GM18909 (cell line): ENCODE results near the gene TMTC2.
"Not testable (repeated sequence)": the region's sequence is repeated elsewhere in the genome, so short reads cannot be mapped to it uniquely, and the experiment has no call there.

Experiments used
- ATAC-seq: cut with Tn5 transposase; IDR thresholded peaks from one replicate; pipeline ENCODE4 v1.9.1; 2021; ENCODE audit warnings: mild to moderate bottlenecking; ENCODE audit not compliant: unreplicated experiment, poor library complexity

The TMTC2 gene

GRCh38 chr12:83102499-83102898 lies 415.8 kb downstream of the TMTC2 start:
- no peak for ATAC-seq

DNA sequence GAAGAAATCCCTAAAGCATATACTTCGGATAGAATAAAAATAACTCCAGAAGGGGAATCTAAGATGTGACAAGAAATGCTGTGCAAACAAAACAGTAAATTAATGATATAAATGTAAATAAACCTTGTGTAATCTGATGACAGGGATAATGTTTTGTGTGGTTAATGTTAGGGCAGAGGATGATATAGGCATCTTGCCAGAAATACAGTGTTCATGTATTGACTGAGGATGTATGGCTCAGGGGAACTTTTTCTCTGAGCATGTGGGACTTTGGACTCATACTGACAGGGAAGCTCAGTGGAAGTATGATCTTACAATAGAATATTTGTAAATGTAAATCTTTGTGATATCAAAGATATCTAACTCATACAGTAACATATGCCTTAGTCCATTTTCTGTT lies 420.2 kb downstream of the TMTC2 start:
- no peak for ATAC-seq

- ATAC-seq, result no peak
Measured at GRCh38 chr12:83110424-83110823, 423.7 kb downstream of the TMTC2 start.

- no peak for ATAC-seq
Measured at GRCh38 chr12:83113945-83114344, 427.2 kb downstream of the TMTC2 start.

GRCh38 chr12:83114966-83115365 lies 428.3 kb downstream of the TMTC2 start:
- no peak for ATAC-seq

GRCh38 chr12:83117926-83118325 lies 431.2 kb downstream of the TMTC2 start:
- ATAC-seq, result not testable (repeated sequence)

DNA sequence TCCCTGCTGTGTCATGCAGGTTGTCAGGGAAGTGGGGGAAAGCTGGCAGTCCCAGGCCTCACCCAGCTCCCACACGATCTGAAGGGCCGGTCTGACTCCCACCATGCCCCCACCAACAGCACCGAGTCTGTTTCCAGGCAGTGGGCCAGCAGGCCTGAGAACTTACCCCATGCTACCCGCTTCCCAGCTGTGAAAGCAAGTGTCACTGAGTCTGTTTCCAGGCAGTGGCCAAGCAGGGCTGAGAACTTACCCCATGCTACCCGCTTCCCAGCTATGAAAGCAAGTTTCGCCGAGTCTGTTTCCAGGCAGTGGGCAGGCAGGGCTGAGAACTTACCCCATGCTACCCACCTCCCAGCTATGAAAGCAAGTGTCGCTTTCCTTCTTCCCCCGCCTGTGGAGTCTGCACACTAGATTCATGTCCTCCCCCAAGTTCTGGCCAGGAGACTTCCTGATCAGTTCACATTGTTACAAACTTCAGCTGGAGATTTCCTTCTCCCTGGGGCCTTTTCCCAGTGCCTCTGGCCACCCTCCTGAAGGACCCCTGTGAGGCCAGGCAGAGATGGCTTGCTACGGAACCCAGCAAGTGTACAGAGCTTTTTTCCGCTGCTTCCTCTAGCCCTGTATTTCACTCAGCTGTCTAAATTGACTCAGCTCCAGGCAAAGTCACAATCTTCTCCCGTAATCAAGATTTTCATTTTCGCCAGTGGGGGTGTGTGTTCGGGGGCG lies 435.4 kb downstream of the TMTC2 start:
- ATAC-seq, result no peak

GRCh38 chr12:83122623-83122934 lies 435.9 kb downstream of the TMTC2 start:
- no peak for ATAC-seq

GRCh38 chr12:83123039-83123438 lies 436.3 kb downstream of the TMTC2 start:
- ATAC-seq, result no peak

DNA sequence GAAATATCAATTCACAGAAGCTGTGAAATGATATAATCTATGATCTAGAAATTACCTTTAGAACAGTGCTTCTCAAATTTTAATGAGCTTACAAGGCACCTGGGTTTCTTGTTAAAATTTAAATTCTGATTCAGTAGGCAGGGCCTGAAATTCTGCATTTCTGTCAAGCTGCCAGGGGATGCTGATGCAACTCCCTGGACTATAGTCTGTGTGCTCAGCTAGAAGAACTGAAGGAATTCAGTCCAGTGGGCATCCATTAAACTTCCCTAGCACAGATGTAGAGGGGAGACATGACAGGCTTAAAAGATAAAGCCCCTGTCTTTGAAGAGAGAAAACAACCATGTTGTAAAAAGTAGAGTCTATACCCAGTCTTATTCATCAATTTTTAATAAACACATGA lies 441.8 kb downstream of the TMTC2 start:
- ATAC-seq, result no peak

DNA sequence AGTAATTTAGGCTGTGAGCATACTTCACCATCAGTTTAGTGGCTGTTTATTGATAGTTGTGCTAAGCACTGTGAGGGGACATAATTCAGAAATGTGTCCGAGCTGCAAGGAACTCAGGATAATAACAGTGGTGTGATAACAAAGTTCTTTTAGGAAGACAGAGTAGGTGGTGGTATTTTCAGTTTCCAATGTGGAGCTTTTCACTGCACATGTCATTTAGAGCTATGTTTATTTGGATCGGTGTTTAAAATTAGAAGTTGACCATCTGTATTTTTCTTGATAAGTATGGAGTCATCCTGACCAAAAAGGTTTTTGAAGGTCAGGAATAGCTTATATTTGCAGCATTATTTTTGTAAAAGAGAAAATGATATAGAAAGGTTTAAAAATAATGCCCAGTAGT lies 443.5 kb downstream of the TMTC2 start:
- ATAC-seq, result no peak

- no peak for ATAC-seq
Measured at GRCh38 chr12:83132360-83132759, 445.7 kb downstream of the TMTC2 start.

GRCh38 chr12:83136411-83136810 lies 449.7 kb downstream of the TMTC2 start:
- ATAC-seq, result no peak

- ATAC-seq, result no peak
Measured at GRCh38 chr12:83140135-83140534, 453.4 kb downstream of the TMTC2 start.

DNA sequence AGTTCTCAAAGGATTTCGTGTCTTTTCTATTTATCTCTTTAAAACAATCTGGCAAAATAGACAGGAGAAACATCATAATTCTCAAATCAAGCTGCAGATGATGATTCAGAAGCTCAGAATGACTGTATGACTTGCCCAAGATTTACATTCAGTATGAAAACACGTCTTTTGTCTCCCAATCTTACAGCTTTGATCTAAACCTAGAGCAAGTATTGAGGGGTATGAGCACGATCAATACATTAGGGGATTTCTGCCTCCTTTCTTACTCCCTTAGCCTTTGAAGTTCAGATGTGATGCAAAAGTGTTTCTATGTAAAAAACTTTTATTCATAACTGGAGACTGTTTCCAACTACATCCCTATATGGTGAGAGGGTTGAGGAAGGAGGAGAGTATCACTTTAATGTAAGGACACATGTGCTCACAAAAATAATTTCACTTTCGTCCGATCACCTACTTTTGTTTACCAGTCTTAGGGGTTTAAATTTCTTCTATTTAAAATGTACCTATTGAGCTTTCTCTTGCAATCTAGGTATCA lies 454.8 kb downstream of the TMTC2 start:
- no peak for ATAC-seq

GRCh38 chr12:83142914-83143313 lies 456.2 kb downstream of the TMTC2 start:
- no peak for ATAC-seq

GRCh38 chr12:83143950-83144349 lies 457.2 kb downstream of the TMTC2 start:
- no peak for ATAC-seq

DNA sequence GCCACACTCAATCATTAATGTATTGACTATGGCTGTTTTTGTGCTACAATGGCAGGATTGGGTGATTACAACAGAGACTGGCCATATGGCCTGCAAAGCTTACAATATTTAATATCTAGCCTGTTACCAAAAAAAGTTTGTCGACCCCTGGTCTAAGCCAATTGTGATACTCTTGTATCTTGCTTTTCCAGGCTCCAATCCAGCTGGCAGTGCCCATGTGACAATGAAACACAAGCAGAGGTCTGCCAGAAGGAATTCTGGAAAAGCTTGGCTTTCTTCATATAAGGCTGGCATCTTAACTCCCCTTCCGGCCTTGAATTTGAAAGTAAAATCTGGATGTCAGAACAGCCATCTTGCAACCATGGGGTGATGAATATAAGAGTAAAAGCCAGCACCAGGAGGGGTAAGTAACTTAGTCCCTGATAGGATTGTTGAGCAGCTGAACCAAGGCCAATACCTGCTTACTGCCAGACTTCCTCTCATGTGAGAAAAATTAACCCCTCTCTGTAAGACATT lies 458.7 kb downstream of the TMTC2 start:
- no peak for ATAC-seq

GRCh38 chr12:83147341-83147740 lies 460.6 kb downstream of the TMTC2 start:
- ATAC-seq, result no peak

DNA sequence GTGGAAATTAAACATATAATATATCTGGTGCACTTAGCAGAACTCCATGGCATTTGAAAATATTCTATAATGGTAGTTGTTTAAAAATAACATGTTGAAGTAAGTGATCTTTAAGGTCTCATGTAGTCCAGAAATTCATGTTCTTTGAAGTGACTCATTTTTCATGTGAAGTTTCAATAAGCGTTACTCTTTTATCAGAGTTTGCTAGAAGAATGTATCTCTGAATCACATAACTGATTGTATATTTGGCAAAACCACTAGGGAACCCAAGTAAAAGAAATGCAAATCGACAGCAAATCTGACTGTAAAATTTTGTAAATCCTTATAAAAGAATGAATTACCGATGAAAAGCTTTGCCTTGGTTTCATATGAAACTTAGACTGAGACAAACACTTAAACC lies 463.3 kb downstream of the TMTC2 start:
- ATAC-seq, result no peak

DNA sequence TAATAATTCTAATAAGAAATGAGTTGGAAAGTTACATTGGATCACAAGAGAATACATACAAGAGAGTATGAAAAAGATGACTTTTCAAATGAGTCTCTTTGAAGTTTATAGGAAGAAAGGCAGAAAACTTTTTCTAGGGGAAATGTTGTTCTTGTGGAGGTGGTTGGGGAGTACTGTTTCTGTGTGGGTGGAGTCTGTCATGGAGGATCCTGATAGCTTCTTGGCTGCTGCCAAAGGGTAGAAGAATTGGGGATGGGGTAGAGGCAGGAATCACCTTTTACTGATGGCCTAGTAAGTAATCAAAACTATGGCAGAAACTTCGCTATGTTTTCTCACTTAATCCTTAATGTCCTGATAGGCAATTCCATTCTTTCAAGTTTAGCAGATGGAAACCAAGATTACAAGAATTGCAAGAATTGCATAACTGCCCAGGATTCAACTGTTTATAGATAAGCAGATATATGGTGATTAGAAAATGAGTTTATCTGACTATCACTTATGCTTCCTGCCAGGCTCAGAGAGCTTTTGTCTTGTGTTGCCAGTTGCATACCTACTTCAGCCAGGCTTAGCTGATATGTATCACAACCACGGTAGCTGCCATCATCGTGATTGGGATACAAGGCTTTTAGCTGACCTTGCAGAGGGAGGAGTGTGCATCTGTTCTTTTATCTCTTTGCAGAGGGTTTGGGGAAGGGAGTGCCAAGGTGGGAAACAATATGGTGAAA lies 463.9 kb downstream of the TMTC2 start:
- no peak for ATAC-seq

GRCh38 chr12:83153177-83153576 lies 466.5 kb downstream of the TMTC2 start:
- ATAC-seq, result no peak
